Upper lobe of left lung (tissue), 6 donors: Measurements from ENCODE around the gene BRICD5. TPM values are rescaled to one million over a fixed set of nuclear protein-coding genes. Genes with fewer than 3 reads are reported as not detected.
A peak's percentile ranks its signal among the peaks of the same experiment; 100 is the strongest.

Experiments used
- ATAC-seq, 2 donors: fragments of 200-7000 bp; cut with Tn5 transposase; one replicate each; pipeline ENCODE4 v1.9.1; 2022; ENCODE audit warnings: mild to moderate bottlenecking in 2 of 2, moderate library complexity in 2 of 2; ENCODE audit not compliant: low FRiP score in 2 of 2
- DNase-seq, 2 donors: peaks; one replicate each; pipeline ENCODE4 v3.0.0-alpha.2; 2019 to 2020
- H3K27ac ChIP-seq, 4 donors: fragments of 200-600 bp; sonication (generic); one replicate each; pipeline ENCODE4 v1.5.1; 2016 to 2019
- H3K27me3 ChIP-seq, 4 donors: fragments of 200-600 bp; sonication (generic); one replicate each; pipeline ENCODE4 v1.5.1; 2017 to 2019
- H3K36me3 ChIP-seq, 4 donors: fragments of 200-600 bp; sonication (generic); one replicate each; pipeline ENCODE4 v1.5.1; 2016 to 2019
- H3K4me1 ChIP-seq, 4 donors: fragments of 200-600 bp; sonication (generic); one replicate each; pipeline ENCODE4 v1.5.1; 2018 to 2019
- H3K4me3 ChIP-seq, 4 donors: fragments of 200-600 bp; sonication (generic); one replicate each; pipeline ENCODE4 v1.5.1; 2017 to 2019; ENCODE audit warnings: mild to moderate bottlenecking in 2 of 4, moderate library complexity in 1 of 4
- H3K9me3 ChIP-seq, 4 donors: fragments of 200-600 bp; sonication (generic); one replicate each; pipeline ENCODE4 v1.5.1; 2018 to 2019
- CTCF ChIP-seq, 6 experiments: fragments of 450-650 bp in 4 of 6; fragments of 200-600 bp in 2 of 6; sonication (generic) in 2 of 6; IDR thresholded peaks; one replicate each; pipeline ENCODE4 v1.5.1; 2016 to 2019; ENCODE audit warnings: antibody characterized with exemption in 6 of 6
- EP300 ChIP-seq, 4 donors: sonication (generic); formaldehyde crosslinking; IDR thresholded peaks; one replicate each; pipeline ENCODE4 v1.5.1; 2017; ENCODE audit warnings: antibody characterized with exemption in 4 of 4, control low read depth in 2 of 4
- POLR2A ChIP-seq, 4 donors: fragments of 450-650 bp; IDR thresholded peaks; one replicate each; pipeline ENCODE4 v1.5.1; 2016 to 2017; ENCODE audit warnings: antibody characterized with exemption in 4 of 4, mild to moderate bottlenecking in 2 of 4
- POLR2AphosphoS5 ChIP-seq, 2 donors: sonication (generic); formaldehyde crosslinking; IDR thresholded peaks; one replicate each; pipeline ENCODE4 v1.5.1; 2017; ENCODE audit warnings: antibody characterized with exemption in 2 of 2
- WGBS, 2 donors: methylation state at CpG; one replicate each; pipeline ENCODE4 v1.1.5; 2017 to 2018; 5-methylcytosine and 5-hydroxymethylcytosine counted together
- total RNA-seq, 6 donors: library from RNA; depleted of rRNA in 4 of 6; stranded (reverse); fragments of >200 nt in 4 of 6; gene quantifications; one replicate each; pipeline versions ENCODE4 v1.1.0 to v1.2.1, GENCODE V29; 2016 to 2021
- donor health status: DM: no; HTN: no; CAD: no; lungs with moderate emphysema.
- donor health status: DM: no; HTN: yes; CAD: no; lungs with severe emphysema.

The BRICD5 gene
- total RNA-seq, 6 donors from 2014 or later = 4.0 to 70.2 (median 10.8) TPM

- ATAC-seq = no peak
- H3K27me3 ChIP-seq = no peaks in the 10 kb centered on the region
- TF ChIP-seq POLR2A (IDR thresholded peaks at IDR 0.05) (no peak), CTCF (IDR thresholded peaks at IDR 0.05) (no peak), EP300 (IDR thresholded peaks at IDR 0.05) (no peak)
- no peaks in the 10 kb centered on the region for H3K9me3 ChIP-seq
- 91 to 96% methylated on average over 6 of the region's 6 CpGs for WGBS, 2 donors
- DNase-seq = no peak
- no peak overlapping the region for H3K27ac ChIP-seq
- peaks cover 18 to 38% (median 21%) of the 10 kb centered on the region in 4 donors for H3K4me1 ChIP-seq
- no peak overlapping the region for H3K4me3 ChIP-seq
- H3K36me3 ChIP-seq = peaks cover 20 to 48% (median 37%) of the 10 kb centered on the region in 4 donors
Measured at GRCh38 chr16:2226918-2227317, 16.3 kb upstream of the BRICD5 start.

- H3K27ac ChIP-seq = no peak overlapping the region
- ATAC-seq = no peak
- no peaks in the 10 kb centered on the region for H3K27me3 ChIP-seq
- peaks cover 18 to 38% (median 21%) of the 10 kb centered on the region in 4 donors for H3K4me1 ChIP-seq
- DNase-seq = no peak
- TF ChIP-seq CTCF (IDR thresholded peaks at IDR 0.05) = no peak
- peaks cover 15 to 42% (median 31%) of the 10 kb centered on the region in 4 donors for H3K36me3 ChIP-seq
- no peak overlapping the region for H3K4me3 ChIP-seq
- no peaks in the 10 kb centered on the region for H3K9me3 ChIP-seq
- WGBS, 2 donors = 59 to 69% methylated on average over 3 to 9 of the region's 9 CpGs
Measured at GRCh38 chr16:2226245-2226793, 15.7 kb upstream of the BRICD5 start.

GRCh38 chr16:2223942-2224486 lies 13.4 kb upstream of the BRICD5 start:
- DNase-seq (peak in 1 of 2 donors; percentile 77), ATAC-seq (peak; percentile 32 to 64)
- H3K27me3 ChIP-seq = no peaks in the 10 kb centered on the region
- WGBS, 2 donors = 9 to 15% methylated on average over 8 to 18 of the region's 22 CpGs
- peaks cover 4 to 19% (median 9%) of the 10 kb centered on the region in 4 donors for H3K36me3 ChIP-seq
- TF ChIP-seq POLR2A (IDR thresholded peaks at IDR 0.05) = no peak
- TF ChIP-seq CTCF (IDR thresholded peaks at IDR 0.05) = peak in 1 of 6 experiments; percentile 29
- H3K4me1 ChIP-seq = peaks cover 18 to 38% (median 21%) of the 10 kb centered on the region in 4 donors
- H3K4me3 ChIP-seq = peak overlapping the region; percentile 33 to 100 (median 80)
- H3K27ac ChIP-seq = peak overlapping the region; percentile 75 to 96 (median 90)
- no peaks in the 10 kb centered on the region for H3K9me3 ChIP-seq

- TF ChIP-seq EP300 (IDR thresholded peaks at IDR 0.05) = peak in 1 of 4 donors; percentile 70
- TF ChIP-seq POLR2A (IDR thresholded peaks at IDR 0.05) = peak in 3 of 4 donors; percentile 73 to 96 (median 76)
- peak; percentile 98 for TF ChIP-seq POLR2AphosphoS5 (IDR thresholded peaks at IDR 0.05)
- TF ChIP-seq CTCF (IDR thresholded peaks at IDR 0.05) = peak in 3 of 6 experiments; percentile 3 to 39 (median 32)
- 0 to 1% methylated on average over 6 to 33 of the region's 82 CpGs for WGBS, 2 donors
Measured at GRCh38 chr16:2223221-2223941, 12.7 kb upstream of the BRICD5 start, which contains the start of gene E4F1. E4F1 (plus strand) TSS chr16:2223591; CDS start chr16:2223614, 23 bp downstream.

More at GRCh38 chr16:2223221-2223941, 12.7 kb upstream of the BRICD5 start, which contains the start of gene E4F1:
- ATAC-seq = peak; percentile 100
- H3K27ac ChIP-seq = peak within 1 kb of the TSS; percentile 75 to 96 (median 90)
- peaks cover 18 to 38% (median 21%) of the 10 kb centered on the region in 4 donors for H3K4me1 ChIP-seq
- peaks cover 0 to 12% (median 3%) of the 10 kb centered on the region in 4 donors for H3K36me3 ChIP-seq
- peak; percentile 99 to 100 for DNase-seq
- no peaks in the 10 kb centered on the region for H3K9me3 ChIP-seq
- H3K4me3 ChIP-seq = peak within 1 kb of the TSS; percentile 33 to 100 (median 80)
- no peaks in the 10 kb centered on the region for H3K27me3 ChIP-seq
